HepG2 (cell line): Measurements from ENCODE around the gene PIGZ. TPM values are rescaled to one million over a fixed set of nuclear protein-coding genes. Genes with fewer than 3 reads are reported as not detected.

Source experiments
- CBX1 ChIP-seq: IDR thresholded peaks from one replicate; pipeline ENCODE4 v1.6.1; 2016; ENCODE audit warnings: antibody characterized with exemption, low read depth
- FLYWCH1 ChIP-seq: sonication (generic); formaldehyde crosslinking; IDR thresholded peaks from 2 replicates; pipeline ENCODE4 v1.8.1; 2023; ENCODE audit warnings: mild to moderate bottlenecking, missing genetic modification reagents
- NFE2 ChIP-seq: sonication (generic); formaldehyde crosslinking; IDR thresholded peaks from 2 replicates; pipeline ENCODE4 v1.4.0; 2020; ENCODE audit warnings: missing genetic modification reagents
- SRSF4 ChIP-seq: fragments of 200-400 bp; formaldehyde crosslinking; IDR thresholded peaks from one replicate; pipeline ENCODE4 v1.6.1; 2018; ENCODE audit warnings: mild to moderate bottlenecking, low read depth, low read length, moderate library complexity; ENCODE audit not compliant: poor library complexity, severe bottlenecking
- TARDBP ChIP-seq: sonication (generic); formaldehyde crosslinking; IDR thresholded peaks from 2 replicates; pipeline ENCODE4 v1.8.0; 2022; ENCODE audit warnings: mild to moderate bottlenecking, missing genetic modification reagents
- ZNF10 ChIP-seq: sonication (generic); formaldehyde crosslinking; IDR thresholded peaks from 2 replicates; pipeline ENCODE4 v1.4.0; 2020; ENCODE audit warnings: mild to moderate bottlenecking, low read depth, missing genetic modification reagents, borderline replicate concordance
- ZNF501 ChIP-seq: sonication (generic); formaldehyde crosslinking; IDR thresholded peaks from 2 replicates; pipeline ENCODE4 v1.5.1; 2020; ENCODE audit warnings: mild to moderate bottlenecking, moderate library complexity, missing genetic modification reagents
- polyA plus RNA-seq, 8 experiments: library from polyadenylated mRNA; depleted of rRNA in 3 of 8; stranded (reverse) in 7 of 8; unstranded in 1 of 8; fragments of >200 nt; fragmentation: Illumina TruSeq in 4 of 8; extraction: Trizol in 4 of 8; gene quantifications; 2 replicates each; pipeline versions ENCODE4 v1.2.1 to v1.2.3, GENCODE V29; 2011 to 2016; ENCODE audit warnings: low read depth in 4 of 8, missing spikeins in 1 of 8, mixed read lengths in 1 of 8; ENCODE audit not compliant: insufficient read depth in 1 of 8
- total RNA-seq, 5 experiments: library from RNA; depleted of rRNA; stranded (reverse); fragments of >200 nt; fragmentation: Illumina TruSeq; extraction: Trizol; gene quantifications; 2 replicates each; pipeline ENCODE4 v1.2.3, GENCODE V29; 2016; ENCODE audit warnings: low read depth in 1 of 5
- TF ChIP-seq, protein P1 (sequence below): sonication (generic); formaldehyde crosslinking; IDR thresholded peaks from 2 replicates; pipeline ENCODE4 v1.5.0; 2020; ENCODE audit warnings: missing genetic modification reagents
- TF ChIP-seq, protein P2 (sequence below): sonication (generic); formaldehyde crosslinking; IDR thresholded peaks from 2 replicates; pipeline ENCODE4 v1.4.0; 2020; ENCODE audit warnings: missing genetic modification reagents
- TF ChIP-seq, protein P3 (sequence below): sonication (generic); formaldehyde crosslinking; IDR thresholded peaks from 2 replicates; pipeline ENCODE4 v1.9.0; 2021; ENCODE audit warnings: missing genetic modification reagents, borderline replicate concordance
- TF ChIP-seq, protein P4 (sequence below): sonication (generic); formaldehyde crosslinking; IDR thresholded peaks from 2 replicates; pipeline ENCODE4 v1.4.0; 2020; ENCODE audit warnings: mild to moderate bottlenecking, missing genetic modification reagents
- TF ChIP-seq, protein P5 (sequence below): sonication (generic); formaldehyde crosslinking; IDR thresholded peaks from 2 replicates; pipeline ENCODE4 v1.9.0; 2022; ENCODE audit warnings: low read depth, missing genetic modification reagents

Gene PIGZ
- total and polyA plus RNA-seq, 2 of the 13 experiments (the other 11 are each of a cell fraction or from before 2014, with no cell fraction given): 4.7 to 60.5 TPM

DNA sequence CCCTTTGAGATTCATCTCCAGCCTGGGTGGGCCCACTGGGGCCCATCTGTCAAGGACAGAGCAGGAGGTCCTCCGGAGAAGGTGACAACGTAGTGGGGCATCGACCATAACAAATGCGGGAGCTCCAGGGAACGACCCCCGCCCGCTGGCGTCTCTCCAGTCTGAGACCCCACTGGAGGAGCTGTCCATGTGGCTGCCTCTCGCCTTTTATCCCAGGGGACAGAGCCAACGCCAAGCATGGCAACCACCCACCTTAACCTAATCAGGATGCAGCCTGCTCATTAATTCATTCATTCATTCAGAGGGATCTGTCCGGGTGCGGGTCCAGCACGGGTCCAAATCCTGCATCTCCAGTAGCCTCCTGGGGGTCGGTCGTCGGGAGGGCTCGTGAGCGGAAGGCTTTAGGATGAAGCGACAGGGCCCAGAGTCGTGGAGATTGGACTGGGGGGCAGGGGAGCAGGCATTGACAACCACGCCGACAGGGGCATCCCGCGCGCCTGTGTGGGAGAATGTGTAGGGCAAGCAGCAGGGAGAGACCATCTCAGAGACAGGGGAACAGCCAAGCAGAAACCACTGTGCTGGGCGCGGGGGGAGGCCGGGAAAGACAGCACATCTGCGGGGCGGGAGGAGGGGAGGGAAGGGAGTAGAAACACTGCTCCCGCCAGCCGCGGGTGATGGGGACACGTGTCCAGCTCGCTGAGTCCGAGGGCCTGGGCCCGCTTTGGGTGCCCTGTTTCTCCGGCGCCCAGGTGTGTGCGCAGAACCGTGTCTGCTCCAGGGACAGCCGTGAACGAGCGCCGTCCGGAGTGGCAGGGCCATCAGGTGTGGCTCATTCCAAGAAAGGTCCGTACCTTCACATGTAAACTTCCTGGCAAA lies 1.9 kb downstream of the PIGZ start (continued):
- TF ChIP-seq, protein P1, sequence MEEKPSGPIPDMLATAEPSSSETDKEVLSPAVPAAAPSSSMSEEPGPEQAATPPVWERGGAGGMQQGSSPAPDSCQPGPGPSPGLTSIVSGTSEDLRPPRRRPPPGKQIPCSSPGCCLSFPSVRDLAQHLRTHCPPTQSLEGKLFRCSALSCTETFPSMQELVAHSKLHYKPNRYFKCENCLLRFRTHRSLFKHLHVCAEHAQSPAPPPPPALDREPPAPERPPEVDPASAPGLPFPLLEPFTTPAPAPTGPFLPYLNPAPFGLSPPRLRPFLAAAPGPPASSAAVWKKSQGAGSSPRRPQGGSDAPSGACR: no peak; the same call in 1 of the 2 replicates
- TF ChIP-seq SRSF4 (no peak), ZNF501 (CRISPR knock-in tag) (no peak; the same call in 1 of the 2 replicates), ZNF10 (CRISPR knock-in tag) (no peak), NFE2 (CRISPR knock-in tag) (no peak), TARDBP (CRISPR knock-in tag) (no peak), CBX1 (no peak), FLYWCH1 (CRISPR knock-in tag) (no peak)
- TF ChIP-seq, protein P2, sequence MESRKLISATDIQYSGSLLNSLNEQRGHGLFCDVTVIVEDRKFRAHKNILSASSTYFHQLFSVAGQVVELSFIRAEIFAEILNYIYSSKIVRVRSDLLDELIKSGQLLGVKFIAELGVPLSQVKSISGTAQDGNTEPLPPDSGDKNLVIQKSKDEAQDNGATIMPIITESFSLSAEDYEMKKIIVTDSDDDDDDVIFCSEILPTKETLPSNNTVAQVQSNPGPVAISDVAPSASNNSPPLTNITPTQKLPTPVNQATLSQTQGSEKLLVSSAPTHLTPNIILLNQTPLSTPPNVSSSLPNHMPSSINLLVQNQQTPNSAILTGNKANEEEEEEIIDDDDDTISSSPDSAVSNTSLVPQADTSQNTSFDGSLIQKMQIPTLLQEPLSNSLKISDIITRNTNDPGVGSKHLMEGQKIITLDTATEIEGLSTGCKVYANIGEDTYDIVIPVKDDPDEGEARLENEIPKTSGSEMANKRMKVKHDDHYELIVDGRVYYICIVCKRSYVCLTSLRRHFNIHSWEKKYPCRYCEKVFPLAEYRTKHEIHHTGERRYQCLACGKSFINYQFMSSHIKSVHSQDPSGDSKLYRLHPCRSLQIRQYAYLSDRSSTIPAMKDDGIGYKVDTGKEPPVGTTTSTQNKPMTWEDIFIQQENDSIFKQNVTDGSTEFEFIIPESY (CRISPR knock-in tag): peak; percentile 90
- TF ChIP-seq, protein P3, sequence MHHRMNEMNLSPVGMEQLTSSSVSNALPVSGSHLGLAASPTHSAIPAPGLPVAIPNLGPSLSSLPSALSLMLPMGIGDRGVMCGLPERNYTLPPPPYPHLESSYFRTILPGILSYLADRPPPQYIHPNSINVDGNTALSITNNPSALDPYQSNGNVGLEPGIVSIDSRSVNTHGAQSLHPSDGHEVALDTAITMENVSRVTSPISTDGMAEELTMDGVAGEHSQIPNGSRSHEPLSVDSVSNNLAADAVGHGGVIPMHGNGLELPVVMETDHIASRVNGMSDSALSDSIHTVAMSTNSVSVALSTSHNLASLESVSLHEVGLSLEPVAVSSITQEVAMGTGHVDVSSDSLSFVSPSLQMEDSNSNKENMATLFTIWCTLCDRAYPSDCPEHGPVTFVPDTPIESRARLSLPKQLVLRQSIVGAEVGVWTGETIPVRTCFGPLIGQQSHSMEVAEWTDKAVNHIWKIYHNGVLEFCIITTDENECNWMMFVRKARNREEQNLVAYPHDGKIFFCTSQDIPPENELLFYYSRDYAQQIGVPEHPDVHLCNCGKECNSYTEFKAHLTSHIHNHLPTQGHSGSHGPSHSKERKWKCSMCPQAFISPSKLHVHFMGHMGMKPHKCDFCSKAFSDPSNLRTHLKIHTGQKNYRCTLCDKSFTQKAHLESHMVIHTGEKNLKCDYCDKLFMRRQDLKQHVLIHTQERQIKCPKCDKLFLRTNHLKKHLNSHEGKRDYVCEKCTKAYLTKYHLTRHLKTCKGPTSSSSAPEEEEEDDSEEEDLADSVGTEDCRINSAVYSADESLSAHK: no peak
- TF ChIP-seq, protein P4, sequence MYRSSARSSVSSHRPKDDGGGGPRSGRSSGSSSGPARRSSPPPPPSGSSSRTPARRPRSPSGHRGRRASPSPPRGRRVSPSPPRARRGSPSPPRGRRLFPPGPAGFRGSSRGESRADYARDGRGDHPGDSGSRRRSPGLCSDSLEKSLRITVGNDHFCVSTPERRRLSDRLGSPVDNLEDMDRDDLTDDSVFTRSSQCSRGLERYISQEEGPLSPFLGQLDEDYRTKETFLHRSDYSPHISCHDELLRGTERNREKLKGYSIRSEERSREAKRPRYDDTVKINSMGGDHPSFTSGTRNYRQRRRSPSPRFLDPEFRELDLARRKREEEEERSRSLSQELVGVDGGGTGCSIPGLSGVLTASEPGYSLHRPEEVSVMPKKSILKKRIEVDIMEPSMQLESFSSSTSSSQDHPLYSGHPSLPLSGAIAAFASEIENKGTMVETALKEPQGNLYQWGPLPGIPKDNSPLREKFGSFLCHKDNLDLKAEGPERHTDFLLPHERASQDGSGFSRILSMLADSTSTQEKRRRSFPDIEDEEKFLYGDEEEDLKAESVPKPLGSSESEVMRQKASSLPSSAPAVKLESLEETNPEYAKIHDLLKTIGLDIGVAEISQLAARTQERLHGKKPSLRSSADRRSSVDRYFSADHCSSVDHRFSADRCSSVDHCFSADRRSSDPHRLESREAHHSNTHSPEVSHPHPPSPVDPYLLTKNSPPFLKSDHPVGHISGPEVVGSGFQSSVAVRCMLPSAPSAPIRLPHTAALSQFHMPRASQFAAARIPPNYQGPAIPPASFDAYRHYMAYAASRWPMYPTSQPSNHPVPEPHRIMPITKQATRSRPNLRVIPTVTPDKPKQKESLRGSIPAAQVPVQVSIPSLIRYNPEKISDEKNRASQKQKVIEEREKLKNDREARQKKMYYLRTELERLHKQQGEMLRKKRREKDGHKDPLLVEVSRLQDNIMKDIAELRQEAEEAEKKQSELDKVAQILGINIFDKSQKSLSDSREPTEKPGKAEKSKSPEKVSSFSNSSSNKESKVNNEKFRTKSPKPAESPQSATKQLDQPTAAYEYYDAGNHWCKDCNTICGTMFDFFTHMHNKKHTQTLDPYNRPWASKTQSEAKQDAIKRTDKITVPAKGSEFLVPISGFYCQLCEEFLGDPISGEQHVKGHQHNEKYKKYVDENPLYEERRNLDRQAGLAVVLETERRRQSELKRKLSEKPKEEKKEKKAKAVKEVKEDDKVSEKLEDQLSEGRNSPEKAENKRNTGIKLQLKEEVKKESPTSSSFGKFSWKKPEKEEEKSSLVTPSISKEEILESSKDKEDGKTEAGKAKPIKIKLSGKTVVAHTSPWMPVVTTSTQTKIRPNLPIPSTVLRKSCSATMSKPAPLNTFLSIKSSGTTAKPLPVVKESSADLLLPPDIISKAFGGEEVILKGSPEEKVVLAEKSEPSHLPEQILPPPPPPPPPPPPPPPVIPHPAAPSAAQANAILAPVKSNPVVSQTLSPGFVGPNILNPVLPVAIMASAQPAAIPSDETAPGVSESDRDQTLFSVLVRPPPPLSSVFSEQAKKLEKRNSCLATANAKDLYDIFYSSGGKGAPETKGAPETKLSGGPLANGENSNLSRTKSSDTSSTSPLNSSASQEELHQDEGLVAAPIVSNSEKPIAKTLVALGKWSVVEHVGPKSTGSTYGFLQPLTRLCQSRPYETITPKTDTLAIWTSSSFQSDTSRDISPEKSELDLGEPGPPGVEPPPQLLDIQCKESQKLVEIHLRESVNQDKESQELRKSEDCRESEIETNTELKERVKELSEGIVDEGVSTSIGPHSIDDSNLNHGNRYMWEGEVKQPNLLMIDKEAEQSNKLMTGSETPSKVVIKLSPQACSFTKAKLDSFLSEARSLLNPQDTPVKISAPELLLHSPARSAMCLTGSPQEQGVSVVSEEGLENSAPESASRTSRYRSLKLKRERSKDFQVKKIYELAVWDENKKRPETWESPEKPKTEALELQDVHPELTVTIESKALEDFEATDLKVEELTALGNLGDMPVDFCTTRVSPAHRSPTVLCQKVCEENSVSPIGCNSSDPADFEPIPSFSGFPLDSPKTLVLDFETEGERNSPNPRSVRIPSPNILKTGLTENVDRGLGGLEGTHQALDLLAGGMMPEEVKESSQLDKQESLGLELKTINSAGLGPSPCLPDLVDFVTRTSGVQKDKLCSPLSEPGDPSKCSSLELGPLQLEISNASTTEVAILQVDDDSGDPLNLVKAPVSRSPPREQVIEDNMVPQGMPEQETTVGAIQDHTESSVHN (CRISPR knock-in tag): no peak
- TF ChIP-seq, protein P5, sequence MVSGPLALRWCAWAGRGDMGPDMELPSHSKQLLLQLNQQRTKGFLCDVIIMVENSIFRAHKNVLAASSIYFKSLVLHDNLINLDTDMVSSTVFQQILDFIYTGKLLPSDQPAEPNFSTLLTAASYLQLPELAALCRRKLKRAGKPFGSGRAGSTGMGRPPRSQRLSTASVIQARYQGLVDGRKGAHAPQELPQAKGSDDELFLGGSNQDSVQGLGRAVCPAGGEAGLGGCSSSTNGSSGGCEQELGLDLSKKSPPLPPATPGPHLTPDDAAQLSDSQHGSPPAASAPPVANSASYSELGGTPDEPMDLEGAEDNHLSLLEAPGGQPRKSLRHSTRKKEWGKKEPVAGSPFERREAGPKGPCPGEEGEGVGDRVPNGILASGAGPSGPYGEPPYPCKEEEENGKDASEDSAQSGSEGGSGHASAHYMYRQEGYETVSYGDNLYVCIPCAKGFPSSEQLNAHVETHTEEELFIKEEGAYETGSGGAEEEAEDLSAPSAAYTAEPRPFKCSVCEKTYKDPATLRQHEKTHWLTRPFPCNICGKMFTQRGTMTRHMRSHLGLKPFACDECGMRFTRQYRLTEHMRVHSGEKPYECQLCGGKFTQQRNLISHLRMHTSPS: no peak
